Body of pancreas (tissue), 4 donors: ENCODE results near the gene PCDHA7. TPM values are rescaled to one million over a fixed set of nuclear protein-coding genes. Genes with fewer than 3 reads are reported as not detected.

Experiments
- ATAC-seq: fragments of 150-250 bp; one replicate; pipeline ENCODE4 v1.9.1; 2016
- DNase-seq, 4 donors: peaks; one replicate each; pipeline ENCODE4 v3.0.0-alpha.2; 2019
- H3K27ac ChIP-seq, 4 donors: fragments of 200-600 bp; sonication (generic); 1 replicate in 3 of 4; 2 replicates in 1 of 4; pipeline versions ENCODE4 v1.5.1 to v1.6.1; 2016 to 2019; ENCODE audit warnings: mild to moderate bottlenecking in 1 of 4, mixed read lengths in 1 of 4, moderate library complexity in 1 of 4
- H3K27me3 ChIP-seq, 2 donors: fragments of 200-600 bp; sonication (generic); one replicate each; pipeline ENCODE4 v1.6.0; 2016; ENCODE audit warnings: mild to moderate bottlenecking in 1 of 2
- H3K36me3 ChIP-seq, 2 donors: fragments of 200-600 bp; sonication (generic); replicated peaks in 1 of 2; 2 replicates each; pipeline ENCODE4 v1.5.1; 2016; ENCODE audit warnings: low read depth in 2 of 2; ENCODE audit not compliant: insufficient read depth in 1 of 2
- H3K4me1 ChIP-seq: fragments of 200-600 bp; sonication (generic); one replicate; pipeline ENCODE4 v1.6.0; 2016
- H3K4me3 ChIP-seq, 2 donors: fragments of 200-600 bp; sonication (generic); 1 replicate in 1 of 2; 2 replicates in 1 of 2; pipeline ENCODE4 v1.5.1; 2016 to 2019
- H3K9me3 ChIP-seq, 3 donors: fragments of 200-600 bp; sonication (generic); 1 replicate in 2 of 3; 2 replicates in 1 of 3; pipeline ENCODE4 v1.5.1; 2016
- POLR2A ChIP-seq, 3 donors: fragments of 450-650 bp; IDR thresholded peaks; one replicate each; pipeline ENCODE4 v1.6.1; 2016; ENCODE audit warnings: antibody characterized with exemption in 3 of 3, mild to moderate bottlenecking in 2 of 3
- WGBS, 2 donors: methylation state at CpG; one replicate each; pipeline ENCODE4 v1.1.5; 2017; 5-methylcytosine and 5-hydroxymethylcytosine counted together
- intact Hi-C: fragments of 100-400 bp; cut with DNase I; formaldehyde crosslinking; loops from one replicate; pipeline ENCODE4 v1.15.1; 2023
- total RNA-seq, 2 donors: library from RNA; depleted of rRNA; stranded (reverse); fragments of >200 nt; gene quantifications; one replicate each; pipeline ENCODE4 v1.1.0, GENCODE V29; 2016
- TF ChIP-seq, protein P1 (sequence below), 7 experiments: fragments of 450-650 bp in 4 of 7; fragments of 200-600 bp in 3 of 7; sonication (generic) in 3 of 7; IDR thresholded peaks; one replicate each; pipeline ENCODE4 v1.5.1; 2016 to 2019; ENCODE audit warnings: antibody characterized with exemption in 7 of 7

The PCDHA7 gene
- total RNA-seq, 2 donors from 2014 or later = 1.3 to 3.3 TPM

DNA sequence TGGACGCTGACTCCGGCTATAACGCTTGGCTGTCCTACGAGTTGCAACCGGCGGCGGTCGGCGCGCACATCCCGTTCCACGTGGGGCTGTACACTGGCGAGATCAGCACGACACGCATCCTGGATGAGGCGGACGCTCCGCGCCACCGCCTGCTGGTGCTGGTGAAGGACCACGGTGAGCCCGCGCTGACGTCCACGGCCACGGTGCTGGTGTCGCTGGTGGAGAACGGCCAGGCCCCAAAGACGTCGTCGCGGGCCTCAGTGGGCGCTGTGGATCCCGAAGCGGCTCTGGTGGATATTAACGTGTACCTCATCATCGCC is 43.2 kb downstream of the PCDHA7 start:
- Histone ChIP-seq H3K9me3 (peaks cover 0 to 30% (median 2%) of the 10 kb centered on the region in 3 donors), H3K27me3 (no peaks in the 10 kb centered on the region), H3K36me3 (no peaks in the 10 kb centered on the region), H3K4me3 (no peak overlapping the region), H3K4me1 (no peaks in the 10 kb centered on the region), H3K27ac (no peak overlapping the region)
- ATAC-seq (no peak), DNase-seq (no peak)
- 40% methylated on average over 37 of the region's 37 CpGs; no CpG with 5 or more reads in 1 of the 2 donors for WGBS, 2 donors
- TF ChIP-seq POLR2A (IDR thresholded peaks at IDR 0.05) = no peak
- TF ChIP-seq, protein P1, sequence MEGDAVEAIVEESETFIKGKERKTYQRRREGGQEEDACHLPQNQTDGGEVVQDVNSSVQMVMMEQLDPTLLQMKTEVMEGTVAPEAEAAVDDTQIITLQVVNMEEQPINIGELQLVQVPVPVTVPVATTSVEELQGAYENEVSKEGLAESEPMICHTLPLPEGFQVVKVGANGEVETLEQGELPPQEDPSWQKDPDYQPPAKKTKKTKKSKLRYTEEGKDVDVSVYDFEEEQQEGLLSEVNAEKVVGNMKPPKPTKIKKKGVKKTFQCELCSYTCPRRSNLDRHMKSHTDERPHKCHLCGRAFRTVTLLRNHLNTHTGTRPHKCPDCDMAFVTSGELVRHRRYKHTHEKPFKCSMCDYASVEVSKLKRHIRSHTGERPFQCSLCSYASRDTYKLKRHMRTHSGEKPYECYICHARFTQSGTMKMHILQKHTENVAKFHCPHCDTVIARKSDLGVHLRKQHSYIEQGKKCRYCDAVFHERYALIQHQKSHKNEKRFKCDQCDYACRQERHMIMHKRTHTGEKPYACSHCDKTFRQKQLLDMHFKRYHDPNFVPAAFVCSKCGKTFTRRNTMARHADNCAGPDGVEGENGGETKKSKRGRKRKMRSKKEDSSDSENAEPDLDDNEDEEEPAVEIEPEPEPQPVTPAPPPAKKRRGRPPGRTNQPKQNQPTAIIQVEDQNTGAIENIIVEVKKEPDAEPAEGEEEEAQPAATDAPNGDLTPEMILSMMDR (IDR thresholded peaks at IDR 0.05) = no peak
- intact Hi-C loops = no loop called here

DNA sequence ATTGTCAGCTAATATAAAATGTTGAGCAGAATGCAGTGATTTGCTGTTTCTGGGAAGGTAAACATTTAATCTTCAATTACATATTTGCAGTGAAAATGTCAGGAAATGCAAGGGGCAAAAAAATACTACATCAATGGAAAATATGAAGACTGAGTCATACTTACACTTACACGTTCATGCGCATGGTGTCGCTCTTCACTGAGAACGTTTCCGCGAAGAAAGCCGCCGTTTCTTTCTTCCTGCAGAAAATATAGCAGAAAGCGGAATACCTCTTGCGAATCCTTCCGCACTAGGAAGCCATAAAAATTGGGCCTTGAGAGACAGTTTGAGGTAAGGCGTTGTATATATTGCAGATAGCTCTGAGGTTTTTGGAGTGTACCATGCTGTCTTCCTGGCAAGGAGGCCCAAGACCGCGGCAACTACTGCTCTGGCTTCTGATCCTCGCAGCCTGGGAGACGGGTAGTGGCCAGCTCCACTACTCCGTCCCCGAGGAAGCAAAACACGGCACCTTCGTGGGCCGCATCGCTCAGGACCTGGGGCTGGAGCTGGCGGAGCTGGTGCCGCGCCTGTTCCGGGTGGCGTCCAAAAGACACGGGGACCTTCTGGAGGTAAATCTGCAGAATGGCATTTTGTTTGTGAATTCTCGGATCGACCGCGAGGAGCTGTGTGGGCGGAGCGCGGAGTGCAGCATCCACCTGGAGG is 48.0 kb downstream of the PCDHA7 start, which contains the start of gene PCDHA13:
Gene PCDHA13 (plus strand): TSS at position 236 of the 702 bp plus-strand sequence. CDS start 145 bp downstream, at position 381.
- Histone ChIP-seq H3K4me3 (no peak within 1 kb of the TSS), H3K36me3 (no peaks in the 10 kb centered on the region), H3K27ac (peak within 1 kb of the TSS in 1 of 4 donors; percentile 10), H3K9me3 (peaks cover 0 to 30% (median 2%) of the 10 kb centered on the region in 3 donors), H3K27me3 (no peaks in the 10 kb centered on the region), H3K4me1 (no peaks in the 10 kb centered on the region)
- intact Hi-C loops = no loop called here
- DNase-seq = peak in 3 of 4 donors; percentile 18 to 45 (median 25)
- no peak for ATAC-seq
- WGBS, 2 donors = 11 to 23% methylated on average over 12 to 31 of the region's 35 CpGs
- TF ChIP-seq, protein P1 (IDR thresholded peaks at IDR 0.05) = peak in 4 of 7 experiments; percentile 20 to 41 (median 35)
- TF ChIP-seq POLR2A (IDR thresholded peaks at IDR 0.05) = no peak

DNA sequence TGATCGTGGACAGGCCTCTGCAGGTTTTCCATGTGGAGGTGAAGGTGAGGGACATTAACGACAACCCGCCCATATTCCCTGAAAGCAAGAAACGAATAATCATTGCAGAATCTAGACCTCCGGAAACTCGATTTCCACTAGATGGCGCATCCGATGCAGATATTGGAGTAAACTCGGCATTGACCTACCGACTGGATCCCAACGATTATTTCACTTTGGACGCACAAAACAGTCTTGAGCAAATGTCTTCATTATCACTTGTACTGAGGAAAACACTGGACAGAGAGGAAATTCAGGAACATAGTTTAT is 48.5 kb downstream of the PCDHA7 start:
- no peak for ATAC-seq
- DNase-seq = peak in 2 of 4 donors; percentile 12 to 16
- H3K36me3 ChIP-seq = no peaks in the 10 kb centered on the region
- no peak overlapping the region for H3K4me3 ChIP-seq
- TF ChIP-seq, protein P1 (IDR thresholded peaks at IDR 0.05) = peak in 1 of 7 experiments; percentile 3
- TF ChIP-seq POLR2A (IDR thresholded peaks at IDR 0.05) = no peak
- no peak overlapping the region for H3K27ac ChIP-seq
- intact Hi-C loops = no loop called here
- H3K27me3 ChIP-seq = no peaks in the 10 kb centered on the region
- H3K4me1 ChIP-seq = no peaks in the 10 kb centered on the region
- WGBS, 2 donors = 14 to 34% methylated on average over 12 of the region's 12 CpGs
- H3K9me3 ChIP-seq = peaks cover 0 to 25% (median 0%) of the 10 kb centered on the region in 3 donors

DNA sequence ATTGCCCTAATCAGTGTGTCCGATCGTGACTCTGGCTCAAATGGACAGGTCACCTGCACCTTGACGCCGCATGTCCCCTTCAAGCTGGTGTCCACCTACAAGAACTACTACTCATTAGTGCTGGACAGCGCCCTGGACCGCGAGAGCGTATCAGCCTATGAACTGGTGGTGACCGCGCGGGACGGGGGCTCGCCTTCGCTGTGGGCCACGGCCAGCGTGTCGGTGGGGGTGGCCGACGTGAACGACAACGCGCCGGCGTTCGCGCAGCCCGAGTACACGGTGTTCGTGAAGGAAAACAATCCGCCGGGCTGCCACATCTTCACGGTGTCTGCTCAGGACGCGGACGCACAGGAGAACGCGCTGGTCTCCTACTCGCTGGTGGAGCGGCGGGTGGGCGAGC is 49.3 kb downstream of the PCDHA7 start:
- no peaks in the 10 kb centered on the region for H3K4me1 ChIP-seq
- ATAC-seq = no peak
- H3K36me3 ChIP-seq = no peaks in the 10 kb centered on the region
- no peak overlapping the region for H3K27ac ChIP-seq
- TF ChIP-seq POLR2A (IDR thresholded peaks at IDR 0.05) = no peak
- TF ChIP-seq, protein P1 (IDR thresholded peaks at IDR 0.05) = no peak
- WGBS, 2 donors = 32 to 42% methylated on average over 31 to 41 of the region's 41 CpGs
- no peaks in the 10 kb centered on the region for H3K27me3 ChIP-seq
- intact Hi-C loops = no loop called here
- H3K9me3 ChIP-seq = peaks cover 0 to 25% (median 0%) of the 10 kb centered on the region in 3 donors
- no peak overlapping the region for H3K4me3 ChIP-seq
- no peak for DNase-seq
